ENCODE measurements around the gene RSPH9.

The RSPH9 gene

DNA sequence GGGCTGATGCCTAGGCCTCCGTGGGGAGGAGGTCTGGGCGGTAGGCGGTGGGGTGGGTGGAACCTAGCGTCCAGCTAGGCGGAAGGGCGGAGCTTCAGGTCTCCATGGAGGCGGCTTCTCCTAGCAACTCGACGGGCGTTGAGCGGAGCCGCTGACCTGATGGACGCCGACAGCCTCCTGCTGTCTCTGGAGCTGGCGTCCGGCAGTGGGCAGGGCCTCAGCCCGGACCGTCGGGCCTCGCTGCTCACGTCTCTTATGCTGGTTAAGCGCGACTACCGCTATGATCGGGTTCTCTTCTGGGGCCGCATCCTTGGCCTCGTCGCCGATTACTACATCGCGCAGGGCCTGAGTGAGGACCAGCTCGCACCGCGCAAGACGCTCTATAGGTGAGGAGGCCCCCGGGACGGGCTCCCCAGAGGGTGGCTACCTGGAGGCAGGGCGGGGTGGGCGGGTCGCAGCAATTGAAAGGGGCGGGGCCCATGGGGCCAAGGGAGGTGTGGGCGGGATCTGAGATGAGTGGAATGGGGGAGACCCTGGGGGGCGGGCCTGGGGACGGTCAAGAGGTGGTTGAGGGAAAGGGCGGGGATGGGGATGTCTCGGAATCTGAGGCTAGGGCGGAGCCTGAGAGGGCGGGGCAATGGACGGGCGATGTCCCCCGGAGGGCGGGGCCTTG, at the start of gene RSPH9:
RSPH9 (plus strand) TSS at position 97 of the 673 bp plus-strand sequence; CDS start at position 160, 63 bp downstream.
- DNase-seq, result peak; percentile 77

DNA sequence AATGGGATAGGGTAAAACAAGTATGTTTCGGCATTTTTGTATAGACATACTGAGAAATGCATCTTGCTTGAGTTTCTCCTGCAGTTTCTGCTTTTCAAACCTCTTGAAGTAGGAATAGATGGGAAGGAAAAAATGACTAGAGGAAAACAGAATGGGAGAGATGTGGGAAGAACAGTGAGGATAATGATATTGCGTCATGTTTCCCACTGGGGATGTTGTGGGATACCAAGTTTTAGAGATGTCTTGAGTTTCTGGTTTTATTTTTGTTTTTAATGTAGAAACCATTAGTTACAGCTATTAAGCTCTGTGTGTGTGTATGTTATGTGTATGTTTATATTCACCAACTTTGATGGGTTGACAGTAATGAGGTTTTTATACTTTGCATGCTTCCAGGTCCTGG, 44.2 kb upstream of the RSPH9 start:
- DNase-seq, result no peak

DNA sequence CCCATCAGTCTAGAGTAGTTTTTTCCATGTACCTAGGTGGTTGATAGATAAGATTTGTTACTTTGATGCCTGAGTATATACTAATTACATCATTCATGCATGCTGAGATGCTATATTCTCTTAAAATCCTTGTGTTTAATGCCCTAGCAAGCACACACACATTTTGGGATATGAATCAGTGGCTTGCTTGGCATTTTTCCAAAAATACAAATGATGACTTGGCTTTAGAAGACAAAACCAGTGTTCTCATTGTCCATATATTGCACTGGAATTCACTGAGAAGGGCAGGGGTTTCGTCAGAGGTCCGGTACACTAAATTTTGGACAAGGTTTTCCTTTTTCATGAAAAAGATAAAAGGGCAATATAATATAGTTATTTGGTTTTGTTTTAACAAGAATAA, 40.7 kb upstream of the RSPH9 start:
- DNase-seq, result no peak

DNA sequence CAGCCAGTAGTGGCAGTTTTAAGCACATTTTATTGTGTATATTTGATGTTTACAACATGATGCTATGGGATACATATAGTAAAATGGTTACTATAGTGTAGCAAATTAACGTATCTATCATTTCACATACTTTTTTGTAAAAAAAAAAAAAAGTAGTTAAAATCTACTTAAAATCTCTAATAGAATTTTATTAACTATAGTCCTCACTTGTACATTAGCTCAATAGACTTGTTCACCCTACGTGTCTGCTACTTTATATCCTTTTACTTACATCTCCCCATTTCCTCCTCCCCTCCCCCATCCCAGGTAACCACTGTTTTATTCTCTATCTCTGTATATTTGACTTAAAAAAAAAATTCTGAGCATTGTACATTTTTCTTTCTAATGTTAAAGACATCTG, 38.8 kb upstream of the RSPH9 start:
- DNase-seq, result no peak

DNA sequence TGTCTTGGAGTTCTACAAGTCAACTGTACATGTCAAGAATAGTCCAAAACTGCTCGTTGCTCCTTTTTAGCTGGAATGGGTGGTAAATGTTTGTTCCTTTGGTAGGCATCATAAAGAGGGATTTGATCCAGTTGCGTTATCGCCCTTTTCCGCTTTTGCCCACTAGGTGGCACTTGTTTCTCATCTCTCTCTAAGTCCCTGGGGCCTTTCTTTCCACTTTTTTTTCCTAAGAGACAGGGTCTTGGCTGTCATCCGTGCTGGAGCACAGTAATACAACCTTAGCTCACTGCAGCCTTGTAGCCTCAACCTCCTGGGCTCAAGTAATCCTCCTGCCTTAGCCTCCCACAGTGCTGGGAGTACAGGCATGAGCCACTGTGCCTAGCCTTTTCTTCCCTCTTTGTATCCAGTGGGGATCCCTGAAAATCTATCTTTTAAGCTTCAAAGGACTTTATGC, 36.5 kb upstream of the RSPH9 start:
- peak; percentile 84 for DNase-seq

DNA sequence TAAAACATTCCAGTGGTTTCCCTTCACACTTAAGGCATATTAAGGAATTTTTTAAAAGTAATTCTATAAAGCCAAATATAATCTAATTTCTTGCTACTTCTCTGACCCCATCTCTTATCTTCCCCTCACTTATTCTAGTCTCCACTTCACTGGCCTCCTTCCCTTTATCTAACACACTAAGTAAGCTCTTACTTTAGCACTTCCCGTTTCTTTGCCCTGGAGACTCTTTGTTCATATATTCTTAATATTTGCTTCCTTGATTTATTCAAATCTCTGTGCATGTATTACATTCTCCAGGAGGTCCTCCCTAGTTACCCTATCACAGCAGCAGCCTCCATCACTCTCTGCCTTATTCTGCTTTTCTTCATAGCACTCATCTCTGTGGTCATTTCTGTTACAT, 36.0 kb upstream of the RSPH9 start:
- DNase-seq, result no peak

- no peak for DNase-seq
These were observed 35.4 kb upstream of the RSPH9 start for GRCh38 chr6:43609402-43609801.

DNA sequence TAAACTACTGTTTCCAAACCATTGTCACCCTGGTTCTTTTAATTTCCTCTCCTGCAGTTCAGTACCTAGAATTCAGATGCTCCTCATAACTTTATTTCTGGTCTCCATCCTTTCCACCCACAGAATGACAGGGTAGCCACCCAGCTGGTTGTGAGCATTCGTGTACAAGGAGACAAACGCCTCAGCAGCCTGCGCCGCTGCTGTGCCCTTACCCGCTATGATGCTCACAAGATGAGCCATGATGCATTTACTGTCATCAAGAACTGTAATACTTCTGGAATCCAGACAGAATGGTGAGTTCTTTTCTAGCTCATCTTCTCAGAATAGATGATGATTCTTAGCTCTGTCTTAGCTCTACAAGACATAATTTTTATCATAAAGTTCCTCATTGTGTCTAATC, 34.4 kb upstream of the RSPH9 start:
- DNase-seq, result no peak

DNA sequence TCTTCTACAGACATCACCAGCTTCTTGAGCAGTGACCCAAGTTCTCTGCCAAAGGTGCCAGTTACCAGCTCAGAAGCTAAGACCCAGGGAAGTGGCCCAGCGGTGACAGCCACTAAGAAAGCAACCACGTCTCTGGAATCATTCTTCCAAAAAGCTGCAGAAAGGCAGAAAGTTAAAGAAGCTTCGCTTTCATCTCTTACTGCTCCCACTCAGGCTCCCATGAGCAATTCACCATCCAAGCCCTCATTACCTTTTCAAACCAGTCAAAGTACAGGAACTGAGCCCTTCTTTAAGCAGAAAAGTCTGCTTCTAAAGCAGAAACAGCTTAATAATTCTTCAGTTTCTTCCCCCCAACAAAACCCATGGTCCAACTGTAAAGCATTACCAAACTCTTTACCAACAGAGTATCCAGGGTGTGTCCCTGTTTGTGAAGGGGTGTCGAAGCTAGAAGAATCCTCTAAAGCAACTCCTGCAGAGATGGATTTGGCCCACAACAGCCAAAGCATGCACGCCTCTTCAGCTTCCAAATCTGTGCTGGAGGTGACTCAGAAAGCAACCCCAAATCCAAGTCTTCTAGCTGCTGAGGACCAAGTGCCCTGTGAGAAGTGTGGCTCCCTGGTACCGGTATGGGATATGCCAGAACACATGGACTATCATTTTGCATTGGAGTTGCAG, 31.0 kb upstream of the RSPH9 start:
- DNase-seq, result no peak

GRCh38 chr6:43614396-43614730, 30.5 kb upstream of the RSPH9 start:
- no peak for DNase-seq

- DNase-seq, result no peak
These were observed 27.9 kb upstream of the RSPH9 start for GRCh38 chr6:43616725-43617472.

DNA sequence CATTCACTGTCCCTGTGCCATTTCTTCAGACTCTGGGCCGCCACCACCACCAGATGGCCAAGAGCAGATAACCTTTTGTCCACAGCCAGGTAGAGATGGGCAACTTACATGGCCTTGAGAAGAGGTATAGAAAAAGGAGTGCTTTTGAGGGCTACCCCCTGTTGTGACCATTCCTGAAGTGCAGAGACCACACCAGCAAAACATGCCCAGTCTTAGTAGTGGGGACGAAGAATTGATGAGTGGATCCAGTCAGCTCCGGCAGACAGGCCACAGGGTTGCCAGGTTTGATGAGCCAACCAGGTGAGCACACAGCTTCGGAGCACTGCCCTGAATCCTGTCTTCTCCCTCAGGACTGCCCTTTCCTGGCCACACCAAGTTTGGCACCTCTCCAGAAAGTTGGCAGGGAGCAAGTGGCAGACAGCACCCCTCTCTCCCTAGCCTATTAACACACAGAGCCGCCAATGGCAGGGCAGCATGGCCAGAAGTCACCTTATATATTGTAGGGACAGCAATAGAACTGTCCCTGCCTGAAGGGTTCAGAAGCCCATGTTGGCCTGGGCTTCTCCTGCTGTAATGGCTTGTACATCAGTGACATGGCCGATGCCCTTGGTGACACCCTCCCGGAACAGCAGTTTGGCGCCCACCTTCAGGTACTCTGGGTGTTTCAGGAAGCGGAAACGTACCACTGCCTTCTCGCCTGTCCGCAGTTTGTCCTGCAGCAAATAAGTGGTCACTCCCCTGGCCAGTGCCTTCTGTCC, 23.6 kb upstream of the RSPH9 start:
- peak; percentile 20 for DNase-seq

- no peak for DNase-seq
These were observed 23.0 kb upstream of the RSPH9 start for GRCh38 chr6:43621836-43622180.

- no peak for DNase-seq
These were observed 22.3 kb upstream of the RSPH9 start for GRCh38 chr6:43622541-43622940.

GRCh38 chr6:43623880-43624785, 20.7 kb upstream of the RSPH9 start:
- no peak for DNase-seq

- no peak for DNase-seq
These were observed 20.0 kb upstream of the RSPH9 start for GRCh38 chr6:43624786-43625288.

DNA sequence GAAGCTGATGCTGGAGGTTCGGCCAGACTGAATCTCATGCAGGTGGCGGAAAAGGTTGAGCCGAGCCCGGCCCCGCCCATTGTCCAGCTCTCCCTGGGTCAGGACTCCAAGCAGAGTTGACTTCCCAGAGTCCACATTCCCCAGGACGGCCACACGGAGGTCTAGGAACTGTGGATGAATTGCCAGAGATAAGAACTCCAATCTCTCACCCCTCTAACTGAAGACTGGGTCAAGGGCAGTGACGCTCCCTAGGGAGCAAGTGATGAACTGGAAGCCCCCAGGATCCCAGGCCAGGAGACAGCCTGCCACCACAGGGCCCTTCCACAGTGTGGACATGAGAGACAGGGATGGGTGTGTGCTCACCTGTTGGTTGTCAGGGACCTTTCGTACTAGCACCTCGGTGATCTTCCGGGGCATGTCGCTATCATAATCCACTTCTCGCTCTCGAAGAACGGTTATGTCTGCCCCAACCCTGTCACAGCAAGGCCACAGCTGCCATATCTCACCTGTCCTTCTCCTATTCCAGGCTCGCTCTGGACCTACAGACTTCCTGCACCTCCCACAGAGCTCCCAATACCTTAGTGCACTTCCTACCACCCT, 19.3 kb upstream of the RSPH9 start:
- DNase-seq, result no peak

DNA sequence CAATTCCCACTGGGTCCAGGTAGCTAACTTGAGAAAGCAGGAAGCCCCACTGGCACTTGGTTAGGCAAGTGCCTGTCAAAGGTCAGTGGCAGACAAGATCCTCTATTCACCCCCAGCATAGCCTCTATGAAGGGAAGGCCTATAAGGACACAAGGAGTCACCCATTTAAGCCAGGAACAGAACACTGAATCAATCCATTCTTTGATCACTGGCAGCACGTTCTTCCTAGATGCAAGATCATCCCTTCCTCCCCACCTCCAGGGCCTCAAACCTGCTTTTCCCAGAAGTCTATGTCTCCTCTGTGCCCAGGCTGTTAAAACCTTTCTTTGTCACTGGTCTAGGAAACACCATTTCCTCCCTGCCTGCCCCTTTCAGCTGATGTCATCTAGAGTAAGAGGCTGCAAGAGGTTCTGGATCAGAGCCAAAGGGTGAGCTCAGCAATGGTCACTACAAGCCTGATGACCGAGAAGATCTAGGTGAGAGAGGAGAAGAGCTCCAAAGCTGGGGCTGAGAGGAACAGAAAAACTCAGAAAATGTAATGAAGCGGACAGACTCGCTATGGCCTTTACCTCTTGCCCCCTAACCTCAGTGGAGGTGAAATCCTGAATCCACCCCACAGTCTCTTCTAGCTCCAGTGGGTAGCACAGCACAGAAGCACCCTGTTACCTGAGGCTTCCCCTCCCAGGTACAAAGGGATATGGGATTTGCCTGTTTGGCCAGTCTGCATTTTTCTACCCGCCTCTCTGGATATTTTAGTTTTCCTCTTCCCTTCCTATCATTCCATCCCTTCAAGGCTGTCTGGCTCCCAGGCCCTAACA, 17.6 kb upstream of the RSPH9 start:
- peak; percentile 90 for DNase-seq

DNA sequence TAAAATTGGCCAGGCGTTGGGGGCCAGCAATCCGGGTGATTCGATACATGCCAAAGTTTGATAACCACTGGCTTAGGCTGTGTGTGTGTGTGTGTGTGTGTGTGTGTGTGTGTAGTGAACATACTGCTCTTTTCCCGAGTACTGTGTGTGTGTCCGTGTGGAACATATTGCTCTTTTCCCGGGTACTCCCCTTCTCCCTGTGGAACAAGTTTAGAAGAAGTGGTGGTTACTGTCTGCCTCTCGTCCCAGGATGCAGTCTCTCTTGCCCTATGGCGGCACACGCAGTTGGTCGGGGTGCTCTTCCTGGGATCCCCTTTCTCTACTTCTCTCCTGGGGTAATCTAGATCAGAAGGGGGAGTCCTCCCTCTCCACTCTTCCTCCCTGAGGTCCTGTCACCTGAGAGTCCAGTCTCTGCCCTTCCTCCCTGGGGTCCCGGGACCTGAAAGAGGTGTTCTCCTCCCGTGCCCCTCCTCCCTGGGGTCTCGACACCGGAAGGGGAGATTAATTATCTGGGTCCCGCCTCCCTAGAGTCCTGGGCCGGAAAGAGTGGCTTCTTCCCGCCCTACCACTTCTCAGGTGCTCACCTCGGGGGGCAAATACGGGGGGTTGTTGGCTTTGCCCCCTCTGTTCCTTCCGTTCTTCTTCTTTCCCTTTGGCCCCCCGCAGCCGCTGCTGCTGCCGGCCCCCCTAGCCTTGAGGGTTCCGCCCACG, 16.3 kb upstream of the RSPH9 start:
- DNase-seq, result peak; percentile 81

DNA sequence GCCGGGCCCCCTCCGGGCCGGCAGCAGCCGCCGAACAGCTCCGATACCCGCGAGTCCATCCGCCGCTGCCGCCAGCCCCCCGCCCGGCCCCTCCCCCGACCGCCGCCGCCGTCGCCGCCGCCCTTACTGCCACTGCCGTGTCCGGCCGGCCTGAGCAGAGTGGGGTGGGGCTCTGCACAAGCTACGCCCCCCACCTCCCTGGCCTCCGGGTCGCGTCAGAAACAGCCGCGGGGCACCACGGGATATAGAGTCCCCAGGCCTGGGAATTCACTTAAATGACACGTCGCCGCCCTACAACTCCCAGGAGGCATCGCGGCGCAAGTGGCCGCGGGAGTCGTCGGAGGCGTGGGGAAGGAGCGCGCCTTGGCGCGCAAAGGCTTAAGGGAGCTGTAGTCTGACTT, 15.7 kb upstream of the RSPH9 start, which contains the start of gene GTPBP2:
GTPBP2 (minus strand) TSS at position 161 of the 401 bp plus-strand sequence; CDS start at position 59, 102 bp downstream.
- peak; percentile 100 for DNase-seq
